SK-N-SH (cell line): Measurements from ENCODE around the gene RAMP3. TPM values are rescaled to one million over a fixed set of nuclear protein-coding genes. Genes with fewer than 3 reads are reported as not detected.

Experiments
- CTCF ChIA-PET: fragments of 300-600, 350-600 bp; formaldehyde crosslinking; extraction: SDS; loops from one replicate; lab custom pipeline; 2021; lab: Yijun Ruan, JAX
- POLR2A ChIA-PET: fragments of 350-600 bp; sonication (Branson Sonifier 250); formaldehyde crosslinking; extraction: SDS; loops from one replicate; lab custom pipeline; 2020; ENCODE audit warnings: antibody characterized with exemption, inconsistent platforms; lab: Yijun Ruan, JAX
- DNase-seq: peaks from one replicate; pipeline ENCODE4 v3.0.0; 2012
- H2AFZ ChIP-seq: fragments of 200-600 bp; sonication (generic); 2 replicates; pipeline ENCODE4 v1.8.1; 2016; ENCODE audit warnings: antibody characterized with exemption, mild to moderate bottlenecking, low read depth
- H3F3A ChIP-seq: fragments of 200-600 bp; sonication (generic); replicated peaks from 2 replicates; pipeline ENCODE3; 2016; ENCODE audit warnings: antibody characterized with exemption, mild to moderate bottlenecking; ENCODE audit not compliant: insufficient read depth
- H3K27ac ChIP-seq, 2 experiments: fragments of 200-500 bp in 1 of 2; fragments of 200-600 bp in 1 of 2; sonication (Bioruptor generic) in 1 of 2; sonication (generic), shearing (Covaris generic) in 1 of 2; 2 replicates each; pipeline versions ENCODE4 v1.5.1 to v1.6.1; 2014 to 2016; ENCODE audit warnings: low read depth in 2 of 2, inconsistent platforms in 1 of 2, low read length in 1 of 2, mild to moderate bottlenecking in 1 of 2, mixed read lengths in 1 of 2
- H3K27me3 ChIP-seq: fragments of 200-600 bp; sonication (generic), shearing (Covaris generic); 2 replicates; pipeline ENCODE4 v1.6.1; 2016; ENCODE audit warnings: mixed run types; ENCODE audit not compliant: insufficient read depth
- H3K36me3 ChIP-seq, 2 experiments: fragments of 200-500 bp in 1 of 2; fragments of 200-600 bp in 1 of 2; sonication (Bioruptor generic) in 1 of 2; sonication (generic) in 1 of 2; replicated peaks in 1 of 2; 2 replicates each; pipeline versions ENCODE3 to v1.5.1; 2014 to 2016; ENCODE audit warnings: low read length in 1 of 2, mild to moderate bottlenecking in 1 of 2; ENCODE audit not compliant: insufficient read depth in 2 of 2, control insufficient read depth in 1 of 2
- H3K4me1 ChIP-seq, 2 experiments: fragments of 200-500 bp in 1 of 2; fragments of 200-600 bp in 1 of 2; sonication (Bioruptor generic) in 1 of 2; sonication (generic), shearing (Covaris generic) in 1 of 2; 2 replicates each; pipeline versions ENCODE4 v1.5.1 to v1.6.1; 2014 to 2016; ENCODE audit warnings: low read depth in 1 of 2, low read length in 1 of 2, mixed run types in 1 of 2; ENCODE audit not compliant: insufficient read depth in 2 of 2, control insufficient read depth in 1 of 2
- H3K4me2 ChIP-seq: fragments of 200-600 bp; sonication (generic), shearing (Covaris generic); 2 replicates; pipeline ENCODE4 v1.6.1; 2017; ENCODE audit warnings: mixed run types
- H3K4me3 ChIP-seq, 2 experiments: fragments of 200-500 bp in 1 of 2; fragments of 200-600 bp in 1 of 2; sonication (Bioruptor generic) in 1 of 2; sonication (generic), shearing (Covaris generic) in 1 of 2; 2 replicates each; pipeline versions ENCODE4 v1.5.1 to v1.8.1; 2014 to 2016; ENCODE audit warnings: low read depth in 2 of 2, inconsistent platforms in 1 of 2, low read length in 1 of 2, mild to moderate bottlenecking in 1 of 2, mixed read lengths in 1 of 2, moderate library complexity in 1 of 2
- H3K79me2 ChIP-seq: fragments of 200-600 bp; sonication (generic); 2 replicates; pipeline ENCODE4 v1.8.1; 2017; ENCODE audit warnings: mild to moderate bottlenecking; ENCODE audit not compliant: insufficient read depth
- H3K9ac ChIP-seq: fragments of 200-600 bp; sonication (generic); 2 replicates; pipeline ENCODE4 v1.6.1; 2017; ENCODE audit warnings: mixed run types
- H3K9me2 ChIP-seq: fragments of 200-600 bp; sonication (generic); 2 replicates; pipeline ENCODE4 v1.6.1; 2017; ENCODE audit warnings: mixed run types
- H3K9me3 ChIP-seq: fragments of 200-600 bp; sonication (generic); 2 replicates; pipeline ENCODE4 v1.6.1; 2017; ENCODE audit warnings: mixed run types, mild to moderate bottlenecking, moderate library complexity
- H4K20me1 ChIP-seq: fragments of 200-600 bp; sonication (generic); 2 replicates; pipeline ENCODE4 v1.6.1; 2017; ENCODE audit warnings: mild to moderate bottlenecking, mixed run types; ENCODE audit not compliant: insufficient read depth
- FOXJ3 ChIP-seq: sonication (generic); formaldehyde crosslinking; IDR thresholded peaks from 2 replicates; pipeline ENCODE4 v1.5.1; 2020; ENCODE audit warnings: mild to moderate bottlenecking, missing genetic modification reagents
- FOXM1 ChIP-seq: IDR thresholded peaks from 2 replicates; pipeline ENCODE4 v1.4.0; 2012; ENCODE audit warnings: low read depth, mild to moderate bottlenecking
- GATA2 ChIP-seq: sonication (generic); formaldehyde crosslinking; IDR thresholded peaks from 2 replicates; pipeline ENCODE4 v1.5.0; 2020; ENCODE audit warnings: mild to moderate bottlenecking, missing genetic modification reagents
- JUND ChIP-seq: IDR thresholded peaks from 2 replicates; pipeline ENCODE4 v1.4.0; 2012
- POLR2AphosphoS5 ChIP-seq: IDR thresholded peaks from 2 replicates; pipeline ENCODE4 v1.6.1; 2012; ENCODE audit warnings: low read depth, low read length
- RAD21 ChIP-seq: IDR thresholded peaks from 2 replicates; pipeline ENCODE4 v1.6.1; 2012; ENCODE audit warnings: mild to moderate bottlenecking, low read length
- RCOR1 ChIP-seq: fragments of 150-350 bp; IDR thresholded peaks from 2 replicates; pipeline ENCODE4 v1.6.1; 2017; ENCODE audit warnings: antibody characterized with exemption, low read length
- RXRA ChIP-seq: IDR thresholded peaks from 2 replicates; pipeline ENCODE4 v1.4.0; 2012; ENCODE audit warnings: low read depth, mild to moderate bottlenecking, borderline replicate concordance
- TAF1 ChIP-seq: IDR thresholded peaks from 2 replicates; pipeline ENCODE4 v1.6.1; 2012; ENCODE audit warnings: low read depth, mild to moderate bottlenecking, low read length, moderate library complexity, borderline replicate concordance
- TCF12 ChIP-seq: IDR thresholded peaks from 2 replicates; pipeline ENCODE4 v1.4.0; 2012
- TEAD4 ChIP-seq: IDR thresholded peaks from 2 replicates; pipeline ENCODE4 v1.4.0; 2012; ENCODE audit warnings: mild to moderate bottlenecking, borderline replicate concordance; ENCODE audit not compliant: insufficient read depth
- WGBS: methylation state at CpG from one replicate; pipeline ENCODE4 v1.1.6; 2017; ENCODE audit warnings: low lambda C conversion rate; 5-methylcytosine and 5-hydroxymethylcytosine counted together
- polyA plus RNA-seq, 3 experiments: library from polyadenylated mRNA; depleted of rRNA; stranded (reverse); fragments of >200 nt; gene quantifications; 2 replicates each; pipeline ENCODE4 v1.2.3, GENCODE V29; 2012
- TF ChIP-seq, protein P1 (sequence below): IDR thresholded peaks from 2 replicates; pipeline ENCODE4 v1.4.0; 2012; ENCODE audit warnings: low read depth
- TF ChIP-seq, protein P2 (sequence below): IDR thresholded peaks from 2 replicates; pipeline ENCODE4 v1.4.0; 2012; ENCODE audit warnings: low read depth, borderline replicate concordance
- TF ChIP-seq, protein P3 (sequence below): IDR thresholded peaks from 2 replicates; pipeline ENCODE4 v1.6.1; 2012; ENCODE audit warnings: mild to moderate bottlenecking, low read depth, low read length, moderate library complexity
- TF ChIP-seq, protein P4 (sequence below): fragments of 150-350 bp; IDR thresholded peaks from 2 replicates; pipeline ENCODE4 v1.6.1; 2017; ENCODE audit warnings: antibody characterized with exemption, low read length, low read depth, borderline replicate concordance
- TF ChIP-seq, protein P5 (sequence below): fragments of 150-350 bp; IDR thresholded peaks from 2 replicates; pipeline ENCODE4 v1.6.1; 2016; ENCODE audit warnings: mild to moderate bottlenecking, low read depth, low read length

The RAMP3 gene
- polyA plus RNA-seq, 1 of the 3 experiments (the other 2 are of a cell fraction), result not detected

DNA sequence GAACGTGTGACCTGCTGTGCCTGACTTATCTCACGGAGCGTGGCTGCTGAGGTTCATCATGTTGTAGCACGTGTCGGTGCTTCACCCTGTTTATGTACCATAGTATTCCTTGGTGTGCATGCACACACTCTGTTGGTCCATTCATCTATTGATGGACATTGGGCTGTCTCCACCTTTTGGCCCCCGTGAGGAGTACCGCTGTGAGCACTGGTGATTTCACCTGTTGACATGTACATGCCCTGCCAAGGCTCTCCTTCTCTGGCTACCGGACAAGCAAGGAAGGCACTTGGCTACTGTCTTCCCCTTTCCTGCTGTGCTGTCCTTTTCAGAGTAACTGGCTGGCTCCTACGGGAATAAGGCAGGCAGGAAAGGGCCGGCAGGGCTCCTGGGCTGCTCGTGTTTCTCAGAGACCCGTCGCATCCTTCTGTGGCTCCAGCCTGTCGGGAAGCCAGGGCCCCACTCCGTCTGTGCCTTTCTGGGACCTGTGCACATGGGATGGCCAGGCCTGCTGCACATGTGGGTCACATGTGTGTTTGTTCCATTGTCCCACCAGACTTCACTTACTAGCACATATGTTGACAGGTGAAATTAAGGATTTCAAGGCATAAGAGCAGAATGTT, 28.3 kb upstream of the RAMP3 start:
- CTCF ChIA-PET, result no interaction called here
- H2AFZ ChIP-seq, result no peak overlapping the region
- H3K9me2 ChIP-seq, result no peaks in the 10 kb centered on the region
- H3K9ac ChIP-seq, result no peak overlapping the region
- POLR2A ChIA-PET, result no interaction called here
- H3K9me3 ChIP-seq, result no peaks in the 10 kb centered on the region
- no peaks in the 10 kb centered on the region for H3K79me2 ChIP-seq
- H3K4me2 ChIP-seq, result no peak overlapping the region
- H3K4me3 ChIP-seq, result no peak overlapping the region
- H3K27me3 ChIP-seq, result no peaks in the 10 kb centered on the region
- no peaks in the 10 kb centered on the region for H3K36me3 ChIP-seq
- no peaks in the 10 kb centered on the region for H4K20me1 ChIP-seq
- DNase-seq, result no peak
- no peaks in the 10 kb centered on the region; a peak in 1 of 4 replicates for H3K4me1 ChIP-seq
- no peaks in the 10 kb centered on the region for H3F3A ChIP-seq
- H3K27ac ChIP-seq, result no peak overlapping the region
- TF ChIP-seq JUND (no peak), RAD21 (0 out of 2 replicates have a peak, but pooled peaks have one; percentile 3)
- TF ChIP-seq, all 33 proteins: peak for 1
- WGBS, result 87% methylated on average over 15 of the region's 15 CpGs

DNA sequence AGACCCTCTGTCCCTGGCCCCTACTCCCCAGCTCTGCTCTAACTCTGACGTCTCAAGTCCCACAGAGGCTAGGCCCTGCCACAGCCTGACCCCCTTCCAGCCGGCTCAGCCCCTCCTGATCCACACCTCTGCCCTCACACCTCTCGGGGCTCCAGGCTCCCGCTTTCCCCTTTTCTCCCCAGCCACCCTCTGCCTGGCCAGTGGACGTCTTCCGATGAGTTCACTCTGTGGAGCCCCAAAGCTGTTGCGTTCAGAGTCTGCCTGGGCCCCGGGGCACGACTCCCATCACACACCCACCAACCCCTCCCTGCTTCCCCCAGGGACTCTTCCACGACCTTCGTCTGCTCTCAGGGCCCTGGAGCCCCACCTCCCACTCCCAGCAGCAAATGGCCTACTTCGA, 27.7 kb upstream of the RAMP3 start:
- no peak for DNase-seq
- no peaks in the 10 kb centered on the region for H3K4me1 ChIP-seq
- H2AFZ ChIP-seq, result no peak overlapping the region
- no peak for TF ChIP-seq TCF12
- TF ChIP-seq GATA2 (CRISPR knock-in tag), result no peak
- TF ChIP-seq POLR2AphosphoS5, result no peak
- TF ChIP-seq FOXM1, result no peak
- TF ChIP-seq RXRA, result no peak
- TF ChIP-seq RCOR1, result no peak
- H3K9ac ChIP-seq, result no peak overlapping the region
- no peak overlapping the region for H3K4me2 ChIP-seq
- ChIA-PET POLR2A (no interaction called here), CTCF (no interaction called here)
- WGBS, result 76% methylated on average over 12 of the region's 12 CpGs
- no peaks in the 10 kb centered on the region for H3F3A ChIP-seq
- no peaks in the 10 kb centered on the region for H3K9me3 ChIP-seq
- H3K27ac ChIP-seq, result no peak overlapping the region
- H4K20me1 ChIP-seq, result no peaks in the 10 kb centered on the region
- no peaks in the 10 kb centered on the region for H3K9me2 ChIP-seq
- H3K27me3 ChIP-seq, result no peaks in the 10 kb centered on the region
- H3K79me2 ChIP-seq, result no peaks in the 10 kb centered on the region
- no peaks in the 10 kb centered on the region for H3K36me3 ChIP-seq
- no peak overlapping the region for H3K4me3 ChIP-seq

DNA sequence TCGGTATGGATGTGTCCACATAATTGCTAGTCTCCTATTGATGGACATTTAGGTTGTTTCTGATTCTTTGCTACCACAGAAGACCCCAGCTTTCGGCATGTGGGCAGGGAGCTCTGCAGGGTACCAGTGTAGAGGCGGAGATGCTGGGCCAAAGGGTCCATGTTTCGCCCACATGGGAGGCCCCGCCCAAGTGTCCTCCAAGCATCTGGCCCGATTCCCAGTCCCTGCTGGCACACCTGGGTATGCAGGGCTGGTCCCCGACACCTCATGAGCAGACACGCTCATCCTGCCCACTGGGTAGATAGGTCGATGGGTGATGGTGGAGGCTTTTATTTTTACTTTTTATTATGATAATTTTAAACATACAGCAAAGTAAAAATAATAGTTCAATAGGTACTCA, 26.7 kb upstream of the RAMP3 start:
- no peak for DNase-seq
- Histone ChIP-seq H3K4me2 (no peak overlapping the region), H3F3A (no peaks in the 10 kb centered on the region), H3K27me3 (no peaks in the 10 kb centered on the region), H2AFZ (no peak overlapping the region), H3K9ac (no peak overlapping the region), H3K27ac (no peak overlapping the region), H4K20me1 (no peaks in the 10 kb centered on the region), H3K79me2 (no peaks in the 10 kb centered on the region), H3K4me1 (no peaks in the 10 kb centered on the region), H3K4me3 (no peak overlapping the region), H3K9me2 (no peaks in the 10 kb centered on the region), H3K9me3 (no peaks in the 10 kb centered on the region), H3K36me3 (no peaks in the 10 kb centered on the region)
- CTCF ChIA-PET, result no interaction called here
- 64% methylated on average over 9 of the region's 9 CpGs for WGBS
- POLR2A ChIA-PET, result no interaction called here
- TF ChIP-seq, protein P1, sequence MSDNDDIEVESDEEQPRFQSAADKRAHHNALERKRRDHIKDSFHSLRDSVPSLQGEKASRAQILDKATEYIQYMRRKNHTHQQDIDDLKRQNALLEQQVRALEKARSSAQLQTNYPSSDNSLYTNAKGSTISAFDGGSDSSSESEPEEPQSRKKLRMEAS, result no peak
- TF ChIP-seq, protein P2, sequence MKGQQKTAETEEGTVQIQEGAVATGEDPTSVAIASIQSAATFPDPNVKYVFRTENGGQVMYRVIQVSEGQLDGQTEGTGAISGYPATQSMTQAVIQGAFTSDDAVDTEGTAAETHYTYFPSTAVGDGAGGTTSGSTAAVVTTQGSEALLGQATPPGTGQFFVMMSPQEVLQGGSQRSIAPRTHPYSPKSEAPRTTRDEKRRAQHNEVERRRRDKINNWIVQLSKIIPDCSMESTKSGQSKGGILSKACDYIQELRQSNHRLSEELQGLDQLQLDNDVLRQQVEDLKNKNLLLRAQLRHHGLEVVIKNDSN, result no peak
- TF ChIP-seq JUND (no peak), TCF12 (no peak), FOXJ3 (CRISPR knock-in tag) (no peak), TAF1 (no peak), GATA2 (CRISPR knock-in tag) (no peak), TEAD4 (no peak), RAD21 (no peak)
- TF ChIP-seq, protein P3, sequence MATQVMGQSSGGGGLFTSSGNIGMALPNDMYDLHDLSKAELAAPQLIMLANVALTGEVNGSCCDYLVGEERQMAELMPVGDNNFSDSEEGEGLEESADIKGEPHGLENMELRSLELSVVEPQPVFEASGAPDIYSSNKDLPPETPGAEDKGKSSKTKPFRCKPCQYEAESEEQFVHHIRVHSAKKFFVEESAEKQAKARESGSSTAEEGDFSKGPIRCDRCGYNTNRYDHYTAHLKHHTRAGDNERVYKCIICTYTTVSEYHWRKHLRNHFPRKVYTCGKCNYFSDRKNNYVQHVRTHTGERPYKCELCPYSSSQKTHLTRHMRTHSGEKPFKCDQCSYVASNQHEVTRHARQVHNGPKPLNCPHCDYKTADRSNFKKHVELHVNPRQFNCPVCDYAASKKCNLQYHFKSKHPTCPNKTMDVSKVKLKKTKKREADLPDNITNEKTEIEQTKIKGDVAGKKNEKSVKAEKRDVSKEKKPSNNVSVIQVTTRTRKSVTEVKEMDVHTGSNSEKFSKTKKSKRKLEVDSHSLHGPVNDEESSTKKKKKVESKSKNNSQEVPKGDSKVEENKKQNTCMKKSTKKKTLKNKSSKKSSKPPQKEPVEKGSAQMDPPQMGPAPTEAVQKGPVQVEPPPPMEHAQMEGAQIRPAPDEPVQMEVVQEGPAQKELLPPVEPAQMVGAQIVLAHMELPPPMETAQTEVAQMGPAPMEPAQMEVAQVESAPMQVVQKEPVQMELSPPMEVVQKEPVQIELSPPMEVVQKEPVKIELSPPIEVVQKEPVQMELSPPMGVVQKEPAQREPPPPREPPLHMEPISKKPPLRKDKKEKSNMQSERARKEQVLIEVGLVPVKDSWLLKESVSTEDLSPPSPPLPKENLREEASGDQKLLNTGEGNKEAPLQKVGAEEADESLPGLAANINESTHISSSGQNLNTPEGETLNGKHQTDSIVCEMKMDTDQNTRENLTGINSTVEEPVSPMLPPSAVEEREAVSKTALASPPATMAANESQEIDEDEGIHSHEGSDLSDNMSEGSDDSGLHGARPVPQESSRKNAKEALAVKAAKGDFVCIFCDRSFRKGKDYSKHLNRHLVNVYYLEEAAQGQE, result no peak
- TF ChIP-seq, protein P4, sequence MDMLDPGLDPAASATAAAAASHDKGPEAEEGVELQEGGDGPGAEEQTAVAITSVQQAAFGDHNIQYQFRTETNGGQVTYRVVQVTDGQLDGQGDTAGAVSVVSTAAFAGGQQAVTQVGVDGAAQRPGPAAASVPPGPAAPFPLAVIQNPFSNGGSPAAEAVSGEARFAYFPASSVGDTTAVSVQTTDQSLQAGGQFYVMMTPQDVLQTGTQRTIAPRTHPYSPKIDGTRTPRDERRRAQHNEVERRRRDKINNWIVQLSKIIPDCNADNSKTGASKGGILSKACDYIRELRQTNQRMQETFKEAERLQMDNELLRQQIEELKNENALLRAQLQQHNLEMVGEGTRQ, result no peak
- TF ChIP-seq, protein P5, sequence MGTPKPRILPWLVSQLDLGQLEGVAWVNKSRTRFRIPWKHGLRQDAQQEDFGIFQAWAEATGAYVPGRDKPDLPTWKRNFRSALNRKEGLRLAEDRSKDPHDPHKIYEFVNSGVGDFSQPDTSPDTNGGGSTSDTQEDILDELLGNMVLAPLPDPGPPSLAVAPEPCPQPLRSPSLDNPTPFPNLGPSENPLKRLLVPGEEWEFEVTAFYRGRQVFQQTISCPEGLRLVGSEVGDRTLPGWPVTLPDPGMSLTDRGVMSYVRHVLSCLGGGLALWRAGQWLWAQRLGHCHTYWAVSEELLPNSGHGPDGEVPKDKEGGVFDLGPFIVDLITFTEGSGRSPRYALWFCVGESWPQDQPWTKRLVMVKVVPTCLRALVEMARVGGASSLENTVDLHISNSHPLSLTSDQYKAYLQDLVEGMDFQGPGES, result no peak
